Colonic mucosa (tissue), 4 donors: ENCODE data around the gene FAM47C. TPM values are rescaled to one million over a fixed set of nuclear protein-coding genes. Genes with fewer than 3 reads are reported as not detected.
"Not testable (repeated sequence)": the region's sequence is repeated elsewhere in the genome, so short reads cannot be mapped to it uniquely, and the experiment has no call there.

Experiments
- DNase-seq: peaks from one replicate; pipeline ENCODE4 v3.0.0-alpha.2; 2020
- H3K27ac ChIP-seq: fragments of 200-600 bp; one replicate; pipeline ENCODE4 v1.8.0; 2021
- H3K27me3 ChIP-seq: fragments of 200-600 bp; one replicate; pipeline ENCODE4 v1.8.0; 2021
- H3K36me3 ChIP-seq: fragments of 200-600 bp; one replicate; pipeline ENCODE4 v1.8.0; 2021
- H3K4me1 ChIP-seq: fragments of 200-600 bp; one replicate; pipeline ENCODE4 v1.8.0; 2021; ENCODE audit warnings: mild to moderate bottlenecking
- H3K4me3 ChIP-seq: fragments of 200-600 bp; one replicate; pipeline ENCODE4 v1.8.0; 2021
- H3K9ac ChIP-seq, 2 donors: one replicate each; pipeline ENCODE4 v1.7.0; 2013; ENCODE audit warnings: control low read depth in 2 of 2, low read depth in 2 of 2, low read length in 2 of 2
- H3K9me3 ChIP-seq: fragments of 200-600 bp; one replicate; pipeline ENCODE4 v1.8.0; 2021
- CTCF ChIP-seq: fragments of 200-600 bp; IDR thresholded peaks from one replicate; pipeline ENCODE4 v1.8.0; 2022; ENCODE audit warnings: antibody characterized with exemption, mild to moderate bottlenecking
- intact Hi-C: fragments of 100-400 bp; cut with DNase I; formaldehyde crosslinking; loops from one replicate; pipeline ENCODE4 v1.14.1; 2022
- total RNA-seq, 2 donors: library from RNA; stranded (reverse); fragmentation: NEBNext Ultra II Directional in 1 of 2; extraction: Animal tissue kit (Norgen Biotek cat#: 25700) in 1 of 2; gene quantifications; one replicate each; pipeline ENCODE4 v1.2.1, GENCODE V29; 2021
- donor health status: healthy.
- donor health status: DM: no; HTN: no; CAD: no.
- donor health status: DM: no; HTN: no; CAD: no.

The FAM47C gene
- total RNA-seq, 2 donors from 2014 or later, result not detected

- TF ChIP-seq CTCF, result no peak
- no peaks in the 10 kb centered on the region for H3K9me3 ChIP-seq
- no peaks in the 10 kb centered on the region for H3K27me3 ChIP-seq
- no peak overlapping the region for H3K9ac ChIP-seq
- H3K4me3 ChIP-seq, result no peak overlapping the region
- H3K36me3 ChIP-seq, result no peaks in the 10 kb centered on the region
- no peaks in the 10 kb centered on the region for H3K4me1 ChIP-seq
- intact Hi-C loops, result no loop called here
- H3K27ac ChIP-seq, result no peak overlapping the region
- DNase-seq, result no peak
These were observed 33.3 kb upstream of the FAM47C start for GRCh38 chrX:36974911-36975310.

- no peak for TF ChIP-seq CTCF
- no peak overlapping the region for H3K9ac ChIP-seq
- intact Hi-C loops, result no loop called here
These were observed 29.3 kb upstream of the FAM47C start for GRCh38 chrX:36978886-36979285.

GRCh38 chrX:36983831-36984230 is 24.3 kb upstream of the FAM47C start:
- intact Hi-C loops, result no loop called here
- TF ChIP-seq CTCF, result no peak
- Histone ChIP-seq H3K9me3 (no peaks in the 10 kb centered on the region), H3K27me3 (no peaks in the 10 kb centered on the region), H3K36me3 (no peaks in the 10 kb centered on the region), H3K9ac (no peak overlapping the region), H3K4me3 (no peak overlapping the region), H3K4me1 (no peaks in the 10 kb centered on the region), H3K27ac (no peak overlapping the region)
- no peak for DNase-seq

More at GRCh38 chrX:36978886-36979285, 29.3 kb upstream of the FAM47C start:
- Histone ChIP-seq H3K9me3 (no peaks in the 10 kb centered on the region), H3K4me3 (no peak overlapping the region), H3K27me3 (no peaks in the 10 kb centered on the region), H3K4me1 (no peaks in the 10 kb centered on the region), H3K27ac (no peak overlapping the region), H3K36me3 (no peaks in the 10 kb centered on the region)
- DNase-seq, result no peak

GRCh38 chrX:36985416-36986209 is 22.6 kb upstream of the FAM47C start:
- intact Hi-C loops, result not testable (repeated sequence)

GRCh38 chrX:36986231-36986630 is 21.9 kb upstream of the FAM47C start:
- Histone ChIP-seq H3K27me3 (no peaks in the 10 kb centered on the region), H3K9me3 (no peaks in the 10 kb centered on the region), H3K36me3 (no peaks in the 10 kb centered on the region), H3K4me3 (no peak overlapping the region), H3K9ac (no peak overlapping the region), H3K27ac (no peak overlapping the region), H3K4me1 (no peaks in the 10 kb centered on the region)
- intact Hi-C loops, result no loop called here
- DNase-seq, result no peak
- no peak for TF ChIP-seq CTCF

More at GRCh38 chrX:36985416-36986209, 22.6 kb upstream of the FAM47C start:
- not testable (repeated sequence) for H3K4me3 ChIP-seq, DNase-seq, H3K27me3 ChIP-seq, H3K36me3 ChIP-seq, H3K4me1 ChIP-seq, H3K27ac ChIP-seq, H3K9ac ChIP-seq, H3K9me3 ChIP-seq

GRCh38 chrX:36987212-36987611 is 21.0 kb upstream of the FAM47C start:
- H3K4me1 ChIP-seq, DNase-seq, H3K36me3 ChIP-seq, intact Hi-C loops, H3K9ac ChIP-seq, H3K27ac ChIP-seq, H3K4me3 ChIP-seq, H3K9me3 ChIP-seq, H3K27me3 ChIP-seq: not testable (repeated sequence)
